PFSK-1 (cell line): Measurements from ENCODE around the gene SEZ6L.

Source experiments
- FOXP2 ChIP-seq: optimal IDR thresholded peaks from 2 replicates; pipeline ENCODE3; 2011; ENCODE audit warnings: borderline replicate concordance, control low read depth, inconsistent platforms; ENCODE audit not compliant: insufficient read depth; ENCODE audit errors: extremely low read length, extremely low read depth
- POLR2AphosphoS5 ChIP-seq: IDR thresholded peaks from 2 replicates; pipeline ENCODE4 v1.6.1; 2012; ENCODE audit warnings: low read depth, mild to moderate bottlenecking, control low read depth, low read length, moderate library complexity
- REST ChIP-seq, 2 experiments: IDR thresholded peaks; 2 replicates each; pipeline versions ENCODE4 v1.6.1 to v1.8.0; 2011 to 2012; ENCODE audit warnings: low read depth in 2 of 2, low read length in 2 of 2, control low read depth in 1 of 2, inconsistent platforms in 1 of 2, mild to moderate bottlenecking in 1 of 2, moderate library complexity in 1 of 2; ENCODE audit not compliant: insufficient read depth in 1 of 2
- SIN3A ChIP-seq: IDR thresholded peaks from 2 replicates; pipeline ENCODE4 v1.6.1; 2012; ENCODE audit warnings: mild to moderate bottlenecking, low read length, moderate library complexity, borderline replicate concordance; ENCODE audit not compliant: insufficient read depth
- TAF1 ChIP-seq: IDR thresholded peaks from 2 replicates; pipeline ENCODE4 v1.6.1; 2012; ENCODE audit warnings: low read length, control low read depth, borderline replicate concordance; ENCODE audit not compliant: insufficient read depth

The SEZ6L gene

GRCh38 chr22:26304730-26305129 lies 135.5 kb downstream of the SEZ6L start:
- TF ChIP-seq POLR2AphosphoS5: no peak

GRCh38 chr22:26308467-26308866 lies 139.2 kb downstream of the SEZ6L start:
- no peak for TF ChIP-seq POLR2AphosphoS5
- TF ChIP-seq FOXP2: no peak
- TF ChIP-seq SIN3A: no peak
- no peak for TF ChIP-seq TAF1
- TF ChIP-seq REST (IDR thresholded peaks at IDR 0.05; ENCODE audit: insufficient read depth in 1 of 2, low read depth in 2 of 2, low read length in 2 of 2): no peak

- TF ChIP-seq REST (IDR thresholded peaks at IDR 0.05; ENCODE audit: insufficient read depth in 1 of 2, low read depth in 2 of 2, low read length in 2 of 2) (no peak), SIN3A (no peak), TAF1 (no peak), FOXP2 (no peak), POLR2AphosphoS5 (no peak)
Observed at GRCh38 chr22:26310616-26311015, 141.4 kb downstream of the SEZ6L start.

GRCh38 chr22:26313291-26313690 lies 144.0 kb downstream of the SEZ6L start:
- TF ChIP-seq TAF1: no peak
- no peak for TF ChIP-seq POLR2AphosphoS5
- no peak for TF ChIP-seq FOXP2
- peak in 1 of 2 experiments; percentile 61; a peak in 2 of 4 replicates for TF ChIP-seq REST (IDR thresholded peaks at IDR 0.05; ENCODE audit: insufficient read depth in 1 of 2, low read depth in 2 of 2, low read length in 2 of 2)
- TF ChIP-seq SIN3A: no peak

GRCh38 chr22:26314171-26314570 lies 144.9 kb downstream of the SEZ6L start:
- TF ChIP-seq REST (IDR thresholded peaks at IDR 0.05; ENCODE audit: insufficient read depth in 1 of 2, low read depth in 2 of 2, low read length in 2 of 2) (no peak), POLR2AphosphoS5 (no peak), SIN3A (no peak), FOXP2 (no peak), TAF1 (no peak)
